ENCODE results near the gene GALP. TPM values are rescaled to one million over a fixed set of nuclear protein-coding genes. Genes with fewer than 3 reads are reported as not detected.
"Not testable (repeated sequence)": the region's sequence is repeated elsewhere in the genome, so short reads cannot be mapped to it uniquely, and the experiment has no call there.

The GALP gene
- total RNA-seq, 1 donor from 2014 or later, result not detected

DNA sequence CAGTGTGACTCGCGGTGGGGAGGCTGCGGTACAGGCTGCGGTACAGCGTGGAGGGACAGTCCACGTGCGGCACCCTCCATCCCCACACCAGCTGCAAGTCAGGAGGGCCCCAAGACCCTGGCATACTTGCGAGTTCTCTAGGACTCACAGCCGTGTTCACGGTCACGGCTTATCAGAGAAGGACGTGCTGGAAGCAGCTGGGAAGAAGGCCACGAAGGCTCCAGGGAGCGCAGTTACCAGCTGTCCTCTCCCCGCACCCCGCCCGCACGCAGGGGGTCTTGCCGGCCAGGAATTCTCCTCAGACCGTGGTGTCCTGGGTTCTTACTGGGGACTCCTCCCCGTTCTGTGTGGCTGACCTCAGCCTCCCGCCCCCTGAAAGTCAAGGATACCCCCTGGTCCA, 28.5 kb upstream of the GALP start:
- peaks cover 17% of the 10 kb centered on the region for H3K36me3 Mint-ChIP-seq

DNA sequence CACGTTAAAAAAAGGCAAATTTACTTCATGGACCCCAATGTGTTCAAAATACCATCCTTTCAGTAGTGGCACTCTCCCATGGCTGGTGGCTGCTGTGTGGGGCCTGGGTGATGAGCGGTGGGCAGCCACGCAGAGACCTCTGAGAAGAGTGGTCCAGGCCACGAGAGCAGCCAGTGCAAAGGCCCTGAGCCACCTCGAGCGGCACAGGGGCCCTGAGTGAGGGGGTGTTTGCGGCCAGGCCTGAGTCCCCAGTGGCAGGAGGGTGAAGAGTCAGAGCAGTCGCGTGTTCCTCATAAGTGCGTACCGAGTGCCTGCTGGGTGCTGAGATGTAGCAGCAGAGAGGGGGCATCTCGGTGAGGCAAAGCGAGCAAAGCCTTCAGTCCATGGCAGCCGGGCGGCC, 27.7 kb upstream of the GALP start:
- H3K27ac Mint-ChIP-seq, result no peak overlapping the region
- no peak overlapping the region for H3K4me3 Mint-ChIP-seq
- peaks cover 17% of the 10 kb centered on the region for H3K36me3 Mint-ChIP-seq
- DNase-seq (ENCODE audit: extremely low spot score, unreplicated experiment), result no peak
- H3K9me3 Mint-ChIP-seq, result no peaks in the 10 kb centered on the region
- H3K27me3 Mint-ChIP-seq, result no peaks in the 10 kb centered on the region
- H3K4me1 Mint-ChIP-seq (ENCODE audit: unreplicated experiment), result peaks cover 22% of the 10 kb centered on the region
- TF ChIP-seq, protein P1, sequence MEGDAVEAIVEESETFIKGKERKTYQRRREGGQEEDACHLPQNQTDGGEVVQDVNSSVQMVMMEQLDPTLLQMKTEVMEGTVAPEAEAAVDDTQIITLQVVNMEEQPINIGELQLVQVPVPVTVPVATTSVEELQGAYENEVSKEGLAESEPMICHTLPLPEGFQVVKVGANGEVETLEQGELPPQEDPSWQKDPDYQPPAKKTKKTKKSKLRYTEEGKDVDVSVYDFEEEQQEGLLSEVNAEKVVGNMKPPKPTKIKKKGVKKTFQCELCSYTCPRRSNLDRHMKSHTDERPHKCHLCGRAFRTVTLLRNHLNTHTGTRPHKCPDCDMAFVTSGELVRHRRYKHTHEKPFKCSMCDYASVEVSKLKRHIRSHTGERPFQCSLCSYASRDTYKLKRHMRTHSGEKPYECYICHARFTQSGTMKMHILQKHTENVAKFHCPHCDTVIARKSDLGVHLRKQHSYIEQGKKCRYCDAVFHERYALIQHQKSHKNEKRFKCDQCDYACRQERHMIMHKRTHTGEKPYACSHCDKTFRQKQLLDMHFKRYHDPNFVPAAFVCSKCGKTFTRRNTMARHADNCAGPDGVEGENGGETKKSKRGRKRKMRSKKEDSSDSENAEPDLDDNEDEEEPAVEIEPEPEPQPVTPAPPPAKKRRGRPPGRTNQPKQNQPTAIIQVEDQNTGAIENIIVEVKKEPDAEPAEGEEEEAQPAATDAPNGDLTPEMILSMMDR (conservative IDR thresholded peaks at IDR 0.05), result no peak

More for the DNA sequence above, 28.5 kb upstream of the GALP start:
- no peaks in the 10 kb centered on the region for H3K9me3 Mint-ChIP-seq
- peaks cover 14% of the 10 kb centered on the region for H3K4me1 Mint-ChIP-seq (ENCODE audit: unreplicated experiment)
- H3K27me3 Mint-ChIP-seq, result no peaks in the 10 kb centered on the region
- H3K4me3 Mint-ChIP-seq, result no peak overlapping the region
- TF ChIP-seq, protein P1 (conservative IDR thresholded peaks at IDR 0.05), result no peak
- no peak overlapping the region for H3K27ac Mint-ChIP-seq
- no peak for DNase-seq (ENCODE audit: extremely low spot score, unreplicated experiment)

DNA sequence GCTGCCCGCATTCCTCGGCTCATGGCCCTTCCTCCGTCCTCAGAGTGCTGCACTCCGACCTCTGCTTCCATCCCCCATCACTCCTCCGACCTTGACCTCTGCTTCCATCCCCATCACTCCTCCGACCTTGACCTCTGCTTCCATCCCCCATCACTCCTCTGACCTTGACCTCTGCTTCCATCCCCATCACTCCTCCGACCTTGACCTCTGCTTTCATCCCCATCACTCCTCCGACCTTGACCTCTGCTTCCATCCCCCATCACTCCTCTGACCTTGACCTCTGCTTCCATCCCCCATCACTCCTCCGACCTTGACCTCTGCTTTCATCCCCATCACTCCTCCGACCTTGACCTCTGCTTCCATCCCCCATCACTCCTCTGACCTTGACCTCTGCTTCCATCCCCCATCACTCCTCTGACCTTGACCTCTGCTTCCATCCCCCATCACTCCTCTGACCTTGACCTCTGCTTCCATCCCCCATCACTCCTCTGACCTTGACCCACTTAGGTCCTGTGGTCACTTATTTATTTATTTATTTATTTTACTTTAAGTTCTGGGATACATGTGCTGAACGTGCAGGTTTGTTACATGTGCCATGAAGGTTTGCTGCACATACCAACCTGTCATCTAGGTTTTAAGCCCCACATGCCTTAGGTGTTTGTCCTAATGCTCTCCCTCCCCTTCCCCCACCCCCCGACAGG, 26.7 kb upstream of the GALP start:
- H3K27me3 Mint-ChIP-seq; DNase-seq (ENCODE audit: extremely low spot score, unreplicated experiment); H3K9me3 Mint-ChIP-seq; H3K27ac Mint-ChIP-seq; H3K4me3 Mint-ChIP-seq: not testable (repeated sequence)
- Mint-ChIP-seq H3K36me3 (peaks cover 26% of the 10 kb centered on the region), H3K4me1 (ENCODE audit: unreplicated experiment) (peaks cover 24% of the 10 kb centered on the region)

DNA sequence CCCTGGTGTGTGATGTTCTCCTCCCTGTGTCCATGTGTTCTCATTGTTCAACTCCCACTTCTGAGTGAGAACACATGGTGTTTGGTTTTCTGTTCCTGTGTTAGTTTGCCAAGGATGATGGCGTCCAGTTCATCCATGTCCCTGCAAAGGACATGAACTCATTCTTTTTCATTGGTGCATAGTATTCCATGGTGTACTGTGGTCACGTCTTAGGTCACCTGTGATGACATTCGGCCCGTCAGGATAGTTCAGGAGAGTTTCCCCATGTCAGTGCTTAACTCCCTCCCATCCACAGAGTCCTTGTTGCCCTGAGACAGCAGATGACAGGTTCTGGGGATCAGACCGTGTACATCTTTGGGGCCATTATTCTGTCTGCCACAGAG, 26.2 kb upstream of the GALP start:
- peaks cover 19% of the 10 kb centered on the region for H3K4me1 Mint-ChIP-seq (ENCODE audit: unreplicated experiment)
- no peak overlapping the region for H3K27ac Mint-ChIP-seq
- H3K36me3 Mint-ChIP-seq, result peaks cover 26% of the 10 kb centered on the region
- H3K4me3 Mint-ChIP-seq, result no peak overlapping the region
- no peak for DNase-seq (ENCODE audit: extremely low spot score, unreplicated experiment)
- H3K27me3 Mint-ChIP-seq, result no peaks in the 10 kb centered on the region
- no peaks in the 10 kb centered on the region for H3K9me3 Mint-ChIP-seq
- TF ChIP-seq, protein P1 (conservative IDR thresholded peaks at IDR 0.05), result no peak

DNA sequence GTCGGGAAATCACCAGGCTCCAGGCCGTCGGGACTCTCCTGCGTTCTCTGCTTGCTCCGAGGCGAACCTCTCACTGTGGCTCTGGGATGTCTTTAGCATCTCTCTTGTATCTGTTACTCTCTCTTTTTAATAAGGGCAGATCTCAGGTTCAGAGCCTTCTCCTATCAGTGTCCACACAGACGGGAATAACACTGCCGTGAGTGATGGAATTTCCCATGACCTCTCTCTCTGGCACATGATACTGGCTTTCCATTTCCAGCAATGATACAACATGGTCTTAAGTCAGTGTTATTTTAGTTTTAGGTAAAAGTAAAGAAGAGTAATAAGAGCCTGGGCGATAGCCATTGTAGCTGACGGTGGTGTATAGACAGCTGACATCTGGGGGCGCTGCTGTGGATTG, 25.4 kb upstream of the GALP start:
- Mint-ChIP-seq H3K27me3 (no peaks in the 10 kb centered on the region), H3K4me3 (no peak overlapping the region), H3K27ac (no peak overlapping the region), H3K4me1 (ENCODE audit: unreplicated experiment) (peaks cover 17% of the 10 kb centered on the region), H3K9me3 (no peaks in the 10 kb centered on the region), H3K36me3 (peaks cover 26% of the 10 kb centered on the region)
- TF ChIP-seq, protein P1 (conservative IDR thresholded peaks at IDR 0.05), result no peak
- DNase-seq (ENCODE audit: extremely low spot score, unreplicated experiment), result no peak

DNA sequence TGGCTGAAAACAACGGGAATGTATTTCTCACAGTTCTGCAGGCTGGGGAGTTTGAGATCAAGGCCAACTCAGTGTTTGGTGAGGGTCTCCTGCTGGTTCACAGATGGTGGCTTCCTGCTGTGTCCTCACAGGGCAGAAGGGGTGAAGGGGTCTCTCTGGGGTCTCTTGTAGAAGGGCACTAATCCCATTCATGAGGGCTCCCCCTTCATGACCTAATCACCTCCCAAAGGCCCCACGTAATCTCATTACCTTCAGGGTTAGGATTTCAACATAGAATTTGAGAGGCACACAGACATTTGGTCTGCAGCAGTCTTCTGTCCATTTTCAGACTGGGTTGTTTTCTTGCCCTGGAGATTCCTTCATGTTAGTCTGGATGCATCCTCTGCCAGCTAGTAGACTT, 23.2 kb upstream of the GALP start:
- peaks cover 36% of the 10 kb centered on the region for H3K36me3 Mint-ChIP-seq
- peak overlapping the region; percentile 36 for H3K27ac Mint-ChIP-seq
- peaks cover 17% of the 10 kb centered on the region for H3K4me1 Mint-ChIP-seq (ENCODE audit: unreplicated experiment)
- no peak overlapping the region for H3K4me3 Mint-ChIP-seq
- H3K27me3 Mint-ChIP-seq, result no peaks in the 10 kb centered on the region
- no peak for DNase-seq (ENCODE audit: extremely low spot score, unreplicated experiment)
- H3K9me3 Mint-ChIP-seq, result no peaks in the 10 kb centered on the region
- TF ChIP-seq, protein P1 (conservative IDR thresholded peaks at IDR 0.05), result no peak
